KOPT-K1 (cell line): ENCODE results near the gene PLEKHA7.
"Not testable (repeated sequence)": the region's sequence is repeated elsewhere in the genome, so short reads cannot be mapped to it uniquely, and the experiment has no call there.

Source experiments
- H3K27ac ChIP-seq: fragments of 200-600 bp; sonication (generic); 2 replicates; pipeline ENCODE4 v1.5.1; 2016; ENCODE audit warnings: antibody characterized with exemption, mild to moderate bottlenecking, low read depth, low read length; ENCODE audit not compliant: poor library complexity, severe bottlenecking
- H3K36me3 ChIP-seq: fragments of 200-600 bp; sonication (generic); 2 replicates; pipeline ENCODE4 v1.5.1; 2017; ENCODE audit warnings: antibody characterized with exemption, mild to moderate bottlenecking, low read length, moderate library complexity; ENCODE audit not compliant: insufficient read depth
- H3K9me3 ChIP-seq: fragments of 200-600 bp; sonication (generic); 2 replicates; pipeline ENCODE4 v1.5.1; 2017; ENCODE audit warnings: antibody characterized with exemption, low read length, mild to moderate bottlenecking; ENCODE audit not compliant: insufficient read depth, poor library complexity, severe bottlenecking

The PLEKHA7 gene

GRCh38 chr11:17014833-17015626 lies 816 bp upstream of the PLEKHA7 start:
- H3K27ac ChIP-seq = no peak overlapping the region

GRCh38 chr11:17013548-17014320 lies 480 bp downstream of the PLEKHA7 start:
- H3K27ac ChIP-seq = no peak overlapping the region

More at GRCh38 chr11:17014833-17015626, 816 bp upstream of the PLEKHA7 start:
- Histone ChIP-seq H3K9me3 (no peaks in the 10 kb centered on the region), H3K36me3 (no peaks in the 10 kb centered on the region)

GRCh38 chr11:17012712-17013547 lies 1.3 kb downstream of the PLEKHA7 start:
- Histone ChIP-seq H3K9me3 (no peaks in the 10 kb centered on the region), H3K36me3 (no peaks in the 10 kb centered on the region), H3K27ac (no peak overlapping the region)

More at GRCh38 chr11:17013548-17014320, 480 bp downstream of the PLEKHA7 start:
- H3K36me3 ChIP-seq = no peaks in the 10 kb centered on the region
- H3K9me3 ChIP-seq = no peaks in the 10 kb centered on the region

GRCh38 chr11:17012179-17012578 lies 2.0 kb downstream of the PLEKHA7 start:
- H3K9me3 ChIP-seq = no peaks in the 10 kb centered on the region
- H3K27ac ChIP-seq = no peak overlapping the region
- H3K36me3 ChIP-seq = no peaks in the 10 kb centered on the region

GRCh38 chr11:17010851-17011420 lies 3.3 kb downstream of the PLEKHA7 start:
- no peak overlapping the region for H3K27ac ChIP-seq
- no peaks in the 10 kb centered on the region for H3K9me3 ChIP-seq

GRCh38 chr11:17008099-17008498 lies 6.1 kb downstream of the PLEKHA7 start:
- H3K9me3 ChIP-seq = no peaks in the 10 kb centered on the region
- H3K27ac ChIP-seq = no peak overlapping the region
- no peaks in the 10 kb centered on the region for H3K36me3 ChIP-seq

More at GRCh38 chr11:17010851-17011420, 3.3 kb downstream of the PLEKHA7 start:
- H3K36me3 ChIP-seq = no peaks in the 10 kb centered on the region

DNA sequence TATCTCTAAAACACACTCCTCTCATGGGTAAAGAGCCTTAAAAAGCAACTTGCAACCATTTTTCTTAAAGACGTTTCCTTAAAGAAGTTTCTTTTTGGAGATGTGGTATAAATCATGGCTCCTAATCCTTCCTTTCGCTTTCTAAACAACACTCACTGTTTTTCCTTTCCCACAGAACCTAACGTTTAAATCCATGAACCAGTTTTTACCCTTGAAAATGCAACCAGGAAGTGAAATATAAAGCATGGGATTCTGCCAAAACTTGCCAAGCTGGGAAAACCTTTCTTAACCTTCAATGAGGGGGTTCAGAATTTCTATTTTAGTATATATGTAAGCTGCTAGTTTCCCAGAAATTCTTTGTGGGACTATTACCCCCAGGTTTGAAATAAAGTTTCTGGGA lies 8.6 kb downstream of the PLEKHA7 start:
- H3K27ac ChIP-seq = no peak overlapping the region
- no peaks in the 10 kb centered on the region for H3K9me3 ChIP-seq
- H3K36me3 ChIP-seq = no peaks in the 10 kb centered on the region

DNA sequence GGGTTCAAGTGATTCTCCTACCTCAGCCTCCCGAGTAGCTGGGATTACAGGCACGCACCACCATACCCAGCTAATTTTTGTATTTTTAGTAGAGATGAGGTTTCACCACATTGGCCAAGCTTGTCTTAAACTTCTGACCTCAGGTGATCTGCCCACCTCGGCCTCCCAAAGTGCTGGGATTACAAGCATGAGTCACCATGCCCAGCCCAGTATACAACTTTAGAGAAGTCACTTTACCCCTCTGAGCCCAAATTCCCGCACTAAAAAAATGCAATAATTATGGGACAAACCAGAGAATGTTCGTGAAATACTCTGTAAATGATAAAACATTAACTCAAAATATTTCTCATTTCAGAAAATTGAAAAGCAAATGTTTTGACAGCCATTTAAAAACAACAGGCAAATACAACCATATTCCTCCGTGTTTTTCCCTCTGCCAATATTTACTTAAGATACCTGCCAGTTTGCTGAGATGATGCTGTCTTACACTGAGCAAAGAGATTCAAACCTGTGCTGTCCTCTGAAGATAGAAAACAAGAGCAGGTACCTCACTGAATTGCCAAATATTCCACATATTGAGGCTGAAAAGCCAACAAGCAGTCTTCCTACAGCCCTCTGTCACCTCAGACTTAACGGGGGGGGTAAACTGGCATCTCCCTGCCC lies 9.6 kb downstream of the PLEKHA7 start:
- no peaks in the 10 kb centered on the region for H3K36me3 ChIP-seq
- H3K27ac ChIP-seq = no peak overlapping the region
- no peaks in the 10 kb centered on the region for H3K9me3 ChIP-seq

DNA sequence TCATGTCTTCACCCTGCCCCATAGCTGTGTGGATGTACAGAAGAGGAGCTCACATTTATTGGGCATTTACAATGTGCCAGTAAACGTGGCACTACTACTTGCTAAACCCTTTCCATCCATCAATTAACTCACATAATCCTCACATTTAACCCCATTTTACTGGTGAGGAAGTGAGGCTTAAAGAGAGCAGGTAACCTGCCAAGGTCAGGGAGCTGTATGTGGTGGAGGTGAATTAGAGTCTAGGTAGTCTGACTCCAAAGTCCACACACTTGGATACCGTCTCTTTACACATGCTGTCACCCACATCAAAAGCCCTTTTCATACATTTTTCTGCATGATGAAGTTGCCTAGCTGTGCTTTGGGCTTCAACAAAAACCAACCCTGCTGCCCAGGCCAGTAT lies 10.8 kb downstream of the PLEKHA7 start:
- Histone ChIP-seq H3K27ac (no peak overlapping the region), H3K9me3 (no peaks in the 10 kb centered on the region), H3K36me3 (no peaks in the 10 kb centered on the region)

DNA sequence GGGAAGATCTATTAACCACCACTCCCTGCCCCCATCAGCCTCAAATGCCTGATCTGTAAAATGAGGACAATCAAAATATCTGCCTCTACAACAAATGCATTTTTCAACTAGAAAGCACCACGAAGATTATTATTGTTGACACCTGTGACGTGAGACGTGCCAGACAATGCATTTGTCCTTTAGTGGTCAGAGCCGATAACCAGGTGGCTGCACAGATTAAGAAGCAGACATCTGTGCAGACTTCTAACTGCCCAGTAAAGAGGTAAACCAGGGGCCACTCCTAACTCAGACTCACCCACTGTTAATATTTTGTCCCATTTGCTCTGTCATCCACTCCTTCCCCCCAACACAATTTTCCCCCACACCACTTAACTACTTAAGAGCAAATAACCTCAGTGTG lies 11.7 kb downstream of the PLEKHA7 start:
- no peak overlapping the region for H3K27ac ChIP-seq
- H3K36me3 ChIP-seq = no peaks in the 10 kb centered on the region
- no peaks in the 10 kb centered on the region for H3K9me3 ChIP-seq

DNA sequence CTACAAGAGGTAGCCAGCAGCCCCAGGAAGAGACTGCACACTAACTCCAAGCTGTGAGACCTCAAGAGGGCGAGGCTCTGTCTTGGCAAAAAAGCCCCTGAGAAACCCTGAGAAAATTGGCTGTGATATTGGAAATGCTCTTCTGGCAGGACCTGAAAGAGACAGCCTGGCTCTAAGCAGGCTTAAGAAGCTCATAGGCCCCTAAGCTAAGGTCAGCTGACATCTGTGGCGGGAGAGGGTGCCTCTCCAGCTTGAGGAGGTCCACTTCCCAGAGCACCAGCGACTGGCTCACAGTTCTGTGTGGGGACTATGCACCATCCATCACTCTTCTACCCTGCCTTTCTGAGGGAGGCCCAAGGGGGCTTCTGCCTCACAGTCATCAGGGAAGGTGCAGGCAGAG lies 12.4 kb downstream of the PLEKHA7 start:
- H3K27ac ChIP-seq = no peak overlapping the region
- no peaks in the 10 kb centered on the region for H3K9me3 ChIP-seq
- H3K36me3 ChIP-seq = no peaks in the 10 kb centered on the region

DNA sequence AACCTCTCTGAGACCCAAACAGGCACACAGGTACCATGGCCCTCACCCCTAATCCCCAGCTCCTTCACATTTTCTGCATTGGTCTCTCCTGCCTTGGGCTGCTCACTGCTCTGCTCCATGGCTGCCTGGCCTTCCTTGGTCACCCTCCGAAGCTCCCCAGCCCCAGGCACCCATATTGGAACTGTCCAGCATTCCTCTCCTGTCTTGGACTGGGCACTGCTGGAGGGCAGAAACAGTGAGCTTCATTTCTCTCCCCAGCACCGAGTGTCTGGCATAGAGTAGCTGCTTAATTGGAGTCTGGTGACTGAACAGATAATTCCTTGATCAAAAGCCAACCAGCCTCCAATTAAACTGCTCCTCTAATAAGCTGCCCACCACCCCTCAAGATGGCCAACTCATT lies 13.2 kb downstream of the PLEKHA7 start:
- Histone ChIP-seq H3K27ac (no peak overlapping the region), H3K9me3 (no peaks in the 10 kb centered on the region), H3K36me3 (no peaks in the 10 kb centered on the region)

- H3K9me3 ChIP-seq = not testable (repeated sequence)
These were observed 14.0 kb downstream of the PLEKHA7 start for GRCh38 chr11:17000253-17000652.

DNA sequence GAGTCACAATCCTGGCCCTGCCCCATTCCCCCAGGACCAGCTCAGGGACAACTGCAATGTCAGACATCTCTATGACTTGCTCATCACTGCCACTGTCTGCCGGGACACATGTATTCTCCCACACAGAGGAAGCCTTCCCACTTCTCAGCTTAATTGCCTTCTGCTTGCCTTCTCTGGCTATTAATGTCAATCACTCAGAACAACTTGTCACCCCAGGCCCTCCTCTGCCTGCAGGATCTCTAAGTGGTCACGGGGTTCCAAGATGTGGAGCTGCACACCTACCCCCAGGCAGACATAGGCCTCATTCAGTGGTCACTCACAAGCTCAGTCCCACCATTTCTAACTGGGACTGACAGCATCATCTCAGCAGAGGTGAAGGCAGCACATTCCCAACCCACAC lies 15.1 kb downstream of the PLEKHA7 start:
- H3K27ac ChIP-seq = no peak overlapping the region
- no peaks in the 10 kb centered on the region for H3K9me3 ChIP-seq
- no peaks in the 10 kb centered on the region for H3K36me3 ChIP-seq

More at GRCh38 chr11:17000253-17000652, 14.0 kb downstream of the PLEKHA7 start:
- H3K27ac ChIP-seq, H3K36me3 ChIP-seq: not testable (repeated sequence)
